Lower leg skin (tissue), 3 donors: ENCODE data around the gene NSMCE4A.

Source experiments
- POLR2A ChIP-seq, 2 donors: fragments of 450-650 bp; IDR thresholded peaks; one replicate each; pipeline ENCODE4 v1.6.1; 2016 to 2017; ENCODE audit warnings: antibody characterized with exemption in 2 of 2, mild to moderate bottlenecking in 1 of 2, moderate library complexity in 1 of 2
- TF ChIP-seq, protein P1 (sequence below), 3 donors: fragments of 450-650 bp; IDR thresholded peaks; one replicate each; pipeline ENCODE4 v1.5.1; 2016; ENCODE audit warnings: antibody characterized with exemption in 3 of 3, mild to moderate bottlenecking in 3 of 3, moderate library complexity in 2 of 3

DNA sequence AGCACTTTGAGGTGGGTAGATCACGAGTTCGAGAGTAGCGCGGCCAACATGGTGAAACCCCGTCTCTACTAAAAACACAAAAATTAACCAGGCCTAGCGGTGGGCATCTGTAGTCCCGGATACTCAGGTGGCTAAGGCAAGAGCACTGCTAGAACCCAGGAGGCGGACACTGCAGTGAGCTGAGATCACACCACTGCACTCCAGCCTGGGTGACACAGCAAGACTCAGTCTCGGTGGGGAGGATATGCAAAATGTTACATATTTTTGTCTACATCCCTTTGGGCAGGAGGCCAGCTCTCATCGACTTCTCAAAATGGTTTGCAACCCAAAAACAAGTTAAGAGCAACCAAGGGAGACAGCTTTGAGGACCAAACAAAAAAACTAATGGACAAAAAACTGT lies 55.4 kb downstream of the NSMCE4A start:
- TF ChIP-seq, protein P1, sequence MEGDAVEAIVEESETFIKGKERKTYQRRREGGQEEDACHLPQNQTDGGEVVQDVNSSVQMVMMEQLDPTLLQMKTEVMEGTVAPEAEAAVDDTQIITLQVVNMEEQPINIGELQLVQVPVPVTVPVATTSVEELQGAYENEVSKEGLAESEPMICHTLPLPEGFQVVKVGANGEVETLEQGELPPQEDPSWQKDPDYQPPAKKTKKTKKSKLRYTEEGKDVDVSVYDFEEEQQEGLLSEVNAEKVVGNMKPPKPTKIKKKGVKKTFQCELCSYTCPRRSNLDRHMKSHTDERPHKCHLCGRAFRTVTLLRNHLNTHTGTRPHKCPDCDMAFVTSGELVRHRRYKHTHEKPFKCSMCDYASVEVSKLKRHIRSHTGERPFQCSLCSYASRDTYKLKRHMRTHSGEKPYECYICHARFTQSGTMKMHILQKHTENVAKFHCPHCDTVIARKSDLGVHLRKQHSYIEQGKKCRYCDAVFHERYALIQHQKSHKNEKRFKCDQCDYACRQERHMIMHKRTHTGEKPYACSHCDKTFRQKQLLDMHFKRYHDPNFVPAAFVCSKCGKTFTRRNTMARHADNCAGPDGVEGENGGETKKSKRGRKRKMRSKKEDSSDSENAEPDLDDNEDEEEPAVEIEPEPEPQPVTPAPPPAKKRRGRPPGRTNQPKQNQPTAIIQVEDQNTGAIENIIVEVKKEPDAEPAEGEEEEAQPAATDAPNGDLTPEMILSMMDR (IDR thresholded peaks at IDR 0.05): no peak
- TF ChIP-seq POLR2A (IDR thresholded peaks at IDR 0.05): no peak
